ENCODE measurements around the gene ZNF382.

Gene ZNF382

GRCh38 chr19:36604656-36605100, 435 bp upstream of the ZNF382 start:
- 0 out of 2 replicates have a peak, but pooled peaks have one; percentile 12 for TF ChIP-seq SIN3A (IDR thresholded peaks at IDR 0.05; ENCODE audit: borderline replicate concordance, insufficient read depth, low read length)
- TF ChIP-seq FOXP2 (optimal IDR thresholded peaks at IDR 0.05; ENCODE audit: borderline replicate concordance, extremely low read depth, extremely low read length, insufficient read depth) = no peak

GRCh38 chr19:36605877-36606478, 865 bp downstream of the ZNF382 start:
- TF ChIP-seq TAF1 (IDR thresholded peaks at IDR 0.05; ENCODE audit: borderline replicate concordance, insufficient read depth, low read length) = no peak
- TF ChIP-seq FOXP2 (optimal IDR thresholded peaks at IDR 0.05; ENCODE audit: borderline replicate concordance, extremely low read depth, extremely low read length, insufficient read depth) = no peak
- no peak for TF ChIP-seq SIN3A (IDR thresholded peaks at IDR 0.05; ENCODE audit: borderline replicate concordance, insufficient read depth, low read length)
- TF ChIP-seq, protein P1, sequence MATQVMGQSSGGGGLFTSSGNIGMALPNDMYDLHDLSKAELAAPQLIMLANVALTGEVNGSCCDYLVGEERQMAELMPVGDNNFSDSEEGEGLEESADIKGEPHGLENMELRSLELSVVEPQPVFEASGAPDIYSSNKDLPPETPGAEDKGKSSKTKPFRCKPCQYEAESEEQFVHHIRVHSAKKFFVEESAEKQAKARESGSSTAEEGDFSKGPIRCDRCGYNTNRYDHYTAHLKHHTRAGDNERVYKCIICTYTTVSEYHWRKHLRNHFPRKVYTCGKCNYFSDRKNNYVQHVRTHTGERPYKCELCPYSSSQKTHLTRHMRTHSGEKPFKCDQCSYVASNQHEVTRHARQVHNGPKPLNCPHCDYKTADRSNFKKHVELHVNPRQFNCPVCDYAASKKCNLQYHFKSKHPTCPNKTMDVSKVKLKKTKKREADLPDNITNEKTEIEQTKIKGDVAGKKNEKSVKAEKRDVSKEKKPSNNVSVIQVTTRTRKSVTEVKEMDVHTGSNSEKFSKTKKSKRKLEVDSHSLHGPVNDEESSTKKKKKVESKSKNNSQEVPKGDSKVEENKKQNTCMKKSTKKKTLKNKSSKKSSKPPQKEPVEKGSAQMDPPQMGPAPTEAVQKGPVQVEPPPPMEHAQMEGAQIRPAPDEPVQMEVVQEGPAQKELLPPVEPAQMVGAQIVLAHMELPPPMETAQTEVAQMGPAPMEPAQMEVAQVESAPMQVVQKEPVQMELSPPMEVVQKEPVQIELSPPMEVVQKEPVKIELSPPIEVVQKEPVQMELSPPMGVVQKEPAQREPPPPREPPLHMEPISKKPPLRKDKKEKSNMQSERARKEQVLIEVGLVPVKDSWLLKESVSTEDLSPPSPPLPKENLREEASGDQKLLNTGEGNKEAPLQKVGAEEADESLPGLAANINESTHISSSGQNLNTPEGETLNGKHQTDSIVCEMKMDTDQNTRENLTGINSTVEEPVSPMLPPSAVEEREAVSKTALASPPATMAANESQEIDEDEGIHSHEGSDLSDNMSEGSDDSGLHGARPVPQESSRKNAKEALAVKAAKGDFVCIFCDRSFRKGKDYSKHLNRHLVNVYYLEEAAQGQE (IDR thresholded peaks at IDR 0.05; ENCODE audit: insufficient read depth in 1 of 2, low read depth in 2 of 2, low read length in 2 of 2) = no peak
- TF ChIP-seq POLR2AphosphoS5 (IDR thresholded peaks at IDR 0.05; ENCODE audit: low read depth, low read length) = no peak

DNA sequence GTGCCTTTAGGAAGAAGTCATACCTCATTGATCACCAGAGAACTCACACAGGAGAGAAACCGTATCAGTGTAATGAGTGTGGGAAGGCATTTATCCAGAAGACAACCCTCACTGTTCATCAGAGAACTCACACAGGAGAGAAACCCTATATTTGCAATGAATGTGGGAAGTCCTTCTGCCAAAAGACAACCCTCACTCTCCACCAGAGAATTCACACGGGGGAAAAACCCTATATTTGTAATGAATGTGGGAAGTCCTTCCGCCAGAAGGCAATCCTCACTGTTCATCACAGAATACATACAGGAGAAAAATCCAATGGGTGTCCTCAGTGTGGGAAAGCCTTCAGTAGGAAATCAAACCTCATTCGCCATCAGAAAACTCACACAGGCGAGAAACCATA, 21.9 kb downstream of the ZNF382 start:
- TF ChIP-seq, protein P1 (IDR thresholded peaks at IDR 0.05; ENCODE audit: insufficient read depth in 1 of 2, low read depth in 2 of 2, low read length in 2 of 2) = no peak
- no peak for TF ChIP-seq POLR2AphosphoS5 (IDR thresholded peaks at IDR 0.05; ENCODE audit: low read depth, low read length)
- no peak for TF ChIP-seq SIN3A (IDR thresholded peaks at IDR 0.05; ENCODE audit: borderline replicate concordance, insufficient read depth, low read length)
- no peak for TF ChIP-seq FOXP2 (optimal IDR thresholded peaks at IDR 0.05; ENCODE audit: borderline replicate concordance, extremely low read depth, extremely low read length, insufficient read depth)
- TF ChIP-seq TAF1 (IDR thresholded peaks at IDR 0.05; ENCODE audit: borderline replicate concordance, insufficient read depth, low read length) = no peak

- TF ChIP-seq TAF1 (IDR thresholded peaks at IDR 0.05; ENCODE audit: borderline replicate concordance, insufficient read depth, low read length) (no peak), POLR2AphosphoS5 (IDR thresholded peaks at IDR 0.05; ENCODE audit: low read depth, low read length) (no peak), SIN3A (IDR thresholded peaks at IDR 0.05; ENCODE audit: borderline replicate concordance, insufficient read depth, low read length) (no peak), FOXP2 (optimal IDR thresholded peaks at IDR 0.05; ENCODE audit: borderline replicate concordance, extremely low read depth, extremely low read length, insufficient read depth) (no peak)
Observed at GRCh38 chr19:36635342-36635741, 30.2 kb downstream of the ZNF382 start.

DNA sequence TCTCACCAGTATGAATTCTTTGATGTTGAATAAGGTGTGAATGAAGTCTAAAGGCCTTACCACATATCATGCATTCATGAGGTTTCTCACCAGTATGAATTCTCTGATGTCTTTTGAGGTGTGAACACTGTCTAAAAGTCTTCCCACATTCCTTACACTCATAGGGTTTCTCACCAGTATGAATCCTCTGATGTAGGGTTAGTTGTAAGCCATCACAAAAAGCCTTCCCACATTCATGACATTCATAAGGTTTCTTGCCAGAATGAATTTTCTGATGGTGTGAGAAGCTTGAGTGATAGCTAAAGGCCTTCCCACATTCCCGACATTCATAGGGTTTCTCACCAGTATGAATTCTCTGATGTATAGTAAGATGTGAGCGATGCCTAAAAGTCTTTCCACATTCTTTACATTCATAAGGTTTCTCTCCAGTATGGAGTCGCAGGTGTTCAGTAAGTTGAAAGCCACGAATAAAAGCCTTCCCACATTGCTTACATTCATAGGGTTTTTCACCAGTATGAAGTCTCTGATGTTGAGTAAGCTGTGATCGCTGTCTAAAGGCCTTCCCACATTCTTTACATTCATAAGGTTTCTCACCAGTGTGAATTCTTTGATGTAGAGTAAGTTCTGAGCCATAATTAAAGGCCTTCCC, 33.9 kb downstream of the ZNF382 start:
- TF ChIP-seq, protein P1 (IDR thresholded peaks at IDR 0.05; ENCODE audit: insufficient read depth in 1 of 2, low read depth in 2 of 2, low read length in 2 of 2) = no peak
- no peak for TF ChIP-seq FOXP2 (optimal IDR thresholded peaks at IDR 0.05; ENCODE audit: borderline replicate concordance, extremely low read depth, extremely low read length, insufficient read depth)

GRCh38 chr19:36646746-36647145, 41.6 kb downstream of the ZNF382 start:
- no peak for TF ChIP-seq POLR2AphosphoS5 (IDR thresholded peaks at IDR 0.05; ENCODE audit: low read depth, low read length)
